Measurements from ENCODE around the gene EXOSC5.
A peak's percentile ranks its signal among the peaks of the same experiment; 100 is the strongest.

EXOSC5 gene

DNA sequence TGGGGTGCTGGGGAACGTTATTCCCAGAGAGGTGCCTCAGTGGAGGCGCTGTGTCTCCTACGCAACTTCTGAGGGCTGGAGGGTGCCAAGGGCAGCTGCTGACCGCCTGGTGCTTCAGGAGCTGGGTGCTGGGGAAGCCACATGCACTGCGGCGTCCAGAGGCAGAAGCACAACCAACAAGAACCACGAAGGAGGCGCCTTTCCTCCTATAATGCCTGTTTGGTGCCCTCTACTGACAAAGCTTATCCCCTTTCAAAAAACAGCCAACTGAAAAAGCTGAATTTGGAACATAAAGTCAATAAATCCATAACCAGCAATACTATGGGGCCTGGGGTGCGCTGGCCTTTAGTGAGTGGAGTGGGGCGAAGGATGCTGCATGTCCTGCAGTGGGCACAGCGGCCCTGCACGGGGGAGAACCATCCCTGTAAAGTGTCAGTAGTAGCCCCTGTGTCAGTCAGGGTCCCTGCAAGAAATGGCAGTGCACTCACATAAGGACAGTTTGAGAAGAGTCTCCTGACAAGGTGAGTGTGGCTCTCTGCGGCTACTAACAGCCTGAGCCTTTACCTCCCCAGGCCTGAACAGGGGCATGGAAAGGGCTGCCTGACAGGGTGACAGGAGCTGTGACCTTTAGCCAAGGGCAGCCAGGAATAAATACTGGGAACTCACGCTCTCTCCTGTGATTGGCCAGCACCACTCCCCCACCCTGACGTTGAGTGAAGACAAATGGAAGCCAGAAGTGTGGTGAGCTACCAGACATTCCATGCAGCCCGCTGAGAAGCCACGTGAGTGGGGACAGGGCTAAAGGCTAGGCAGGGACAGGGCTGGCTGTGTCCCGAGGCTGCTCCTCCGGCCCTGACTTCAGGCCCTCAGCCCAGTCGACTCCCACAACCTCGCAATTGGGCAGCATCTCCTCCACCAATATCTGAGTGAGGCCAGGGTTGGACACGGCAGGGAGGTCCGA lies 34.5 kb upstream of the EXOSC5 start:
- DNase-seq (ENCODE audit: low read depth), result peak; percentile 48
- TF ChIP-seq, protein P1, sequence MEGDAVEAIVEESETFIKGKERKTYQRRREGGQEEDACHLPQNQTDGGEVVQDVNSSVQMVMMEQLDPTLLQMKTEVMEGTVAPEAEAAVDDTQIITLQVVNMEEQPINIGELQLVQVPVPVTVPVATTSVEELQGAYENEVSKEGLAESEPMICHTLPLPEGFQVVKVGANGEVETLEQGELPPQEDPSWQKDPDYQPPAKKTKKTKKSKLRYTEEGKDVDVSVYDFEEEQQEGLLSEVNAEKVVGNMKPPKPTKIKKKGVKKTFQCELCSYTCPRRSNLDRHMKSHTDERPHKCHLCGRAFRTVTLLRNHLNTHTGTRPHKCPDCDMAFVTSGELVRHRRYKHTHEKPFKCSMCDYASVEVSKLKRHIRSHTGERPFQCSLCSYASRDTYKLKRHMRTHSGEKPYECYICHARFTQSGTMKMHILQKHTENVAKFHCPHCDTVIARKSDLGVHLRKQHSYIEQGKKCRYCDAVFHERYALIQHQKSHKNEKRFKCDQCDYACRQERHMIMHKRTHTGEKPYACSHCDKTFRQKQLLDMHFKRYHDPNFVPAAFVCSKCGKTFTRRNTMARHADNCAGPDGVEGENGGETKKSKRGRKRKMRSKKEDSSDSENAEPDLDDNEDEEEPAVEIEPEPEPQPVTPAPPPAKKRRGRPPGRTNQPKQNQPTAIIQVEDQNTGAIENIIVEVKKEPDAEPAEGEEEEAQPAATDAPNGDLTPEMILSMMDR (conservative IDR thresholded peaks at IDR 0.05; ENCODE audit: control insufficient read depth, insufficient read depth, low read depth, low read length), result peak; percentile 41
- no peak overlapping the region for H3K4me3 ChIP-seq (ENCODE audit: control insufficient read depth, low read depth, low read length)

GRCh38 chr19:41430922-41431321 lies 33.8 kb upstream of the EXOSC5 start:
- TF ChIP-seq, protein P1 (conservative IDR thresholded peaks at IDR 0.05; ENCODE audit: control insufficient read depth, insufficient read depth, low read depth, low read length), result no peak
- no peak overlapping the region for H3K4me3 ChIP-seq (ENCODE audit: control insufficient read depth, low read depth, low read length)
- DNase-seq (ENCODE audit: low read depth), result no peak

DNA sequence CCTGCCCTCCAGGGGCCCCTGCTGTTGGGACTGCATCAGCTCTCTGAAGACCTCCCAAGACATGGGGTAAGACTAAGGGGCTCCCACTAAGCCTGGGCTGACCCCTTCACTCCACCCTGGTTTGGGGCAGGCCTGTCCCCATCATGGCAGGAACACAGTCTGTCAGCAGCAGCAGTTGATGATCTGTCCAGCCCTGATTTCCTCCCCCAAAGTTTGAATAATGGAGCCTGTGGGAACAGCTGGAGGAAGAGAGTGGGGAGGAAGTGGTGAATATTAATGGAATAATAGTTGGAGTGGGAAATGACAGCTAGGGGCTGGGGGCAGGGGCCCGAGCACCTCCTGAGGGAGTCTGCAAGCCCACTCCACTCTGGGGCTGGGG lies 31.3 kb upstream of the EXOSC5 start:
- TF ChIP-seq, protein P1 (conservative IDR thresholded peaks at IDR 0.05; ENCODE audit: control insufficient read depth, insufficient read depth, low read depth, low read length), result no peak
- no peak for DNase-seq (ENCODE audit: low read depth)
- H3K4me3 ChIP-seq (ENCODE audit: control insufficient read depth, low read depth, low read length), result no peak overlapping the region

DNA sequence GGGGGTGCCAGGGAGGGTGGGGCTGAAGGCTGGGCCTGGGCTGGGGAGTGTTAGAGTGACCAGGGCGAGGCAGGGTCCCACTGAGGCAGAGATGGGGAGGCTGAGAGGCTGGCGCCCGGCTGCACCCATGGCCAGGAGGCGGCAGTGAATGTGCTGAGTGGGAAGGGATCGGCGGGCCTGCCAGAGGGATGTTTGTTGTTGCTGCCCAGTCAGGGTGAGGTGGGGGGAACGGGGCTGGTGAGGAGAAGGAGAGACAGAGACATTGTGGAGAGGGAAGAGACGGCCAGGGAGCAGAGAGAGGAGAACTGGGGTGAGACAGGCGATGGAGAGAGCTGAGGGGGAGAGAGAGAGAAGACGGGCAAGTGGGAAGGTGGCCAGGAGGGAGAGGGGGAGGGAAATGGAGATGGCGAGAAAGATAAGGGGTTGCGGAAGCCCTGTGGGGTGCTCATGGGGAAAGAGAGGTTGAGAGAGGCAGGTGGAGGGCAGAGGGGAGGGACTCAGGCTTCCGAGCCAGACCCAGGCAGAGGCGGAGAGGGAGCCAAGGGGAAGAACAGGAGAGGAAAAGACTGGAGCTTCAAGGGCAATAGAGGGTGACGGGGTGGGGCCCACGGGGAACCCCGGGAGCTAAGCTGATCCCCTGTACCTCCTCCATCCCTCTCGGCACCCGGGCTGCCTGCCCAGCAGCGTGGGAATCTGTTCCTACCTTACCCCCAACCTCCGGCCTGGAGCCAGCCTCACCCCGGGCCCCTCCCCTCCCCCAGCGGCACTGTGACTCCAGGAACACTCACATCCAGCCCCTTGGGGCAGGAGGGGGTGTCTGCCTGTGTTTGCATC lies 30.7 kb upstream of the EXOSC5 start:
- DNase-seq (ENCODE audit: low read depth), result no peak

DNA sequence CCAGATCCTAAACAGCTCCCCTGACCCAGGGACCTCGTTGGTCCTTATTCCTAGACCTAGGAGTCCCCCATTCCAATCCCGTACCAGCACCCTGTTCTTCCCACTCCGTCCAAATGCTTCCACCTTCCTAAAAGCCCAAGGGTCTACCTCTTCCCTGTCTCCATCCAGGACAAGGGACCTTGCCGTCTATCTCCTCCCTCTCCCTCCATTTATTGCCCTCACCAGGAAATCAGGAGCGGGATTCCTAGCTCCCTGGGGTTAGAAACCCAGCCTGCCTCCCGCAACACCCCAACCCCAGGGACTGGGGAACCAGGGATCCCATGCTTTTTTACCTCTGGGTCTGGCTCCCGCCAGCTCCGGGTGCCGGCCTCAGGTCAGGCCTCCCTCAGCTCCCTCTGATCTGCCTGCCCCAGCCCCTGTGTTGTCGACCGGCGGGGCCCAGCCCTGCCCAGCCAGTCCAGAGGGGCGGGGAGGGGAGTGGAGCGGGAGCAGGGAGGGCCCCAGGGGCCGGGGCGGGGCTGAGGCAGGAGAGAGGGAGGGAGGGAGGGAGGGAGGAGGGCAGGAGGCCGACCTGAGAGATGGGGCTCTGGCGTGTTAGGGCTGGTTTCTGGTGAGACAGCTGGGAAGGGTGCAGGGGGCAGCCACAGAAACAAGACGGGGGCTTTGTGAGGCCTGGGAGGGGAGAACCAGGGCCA lies 29.9 kb upstream of the EXOSC5 start, which contains the start of gene B3GNT8:
Gene B3GNT8 (minus strand): TSS at position 423 of the 695 bp plus-strand sequence. CDS start 596 bp downstream, outside the sequence.
- H3K4me3 ChIP-seq (ENCODE audit: control insufficient read depth, low read depth, low read length), result peak within 1 kb of the TSS; percentile 41
- TF ChIP-seq, protein P1 (conservative IDR thresholded peaks at IDR 0.05; ENCODE audit: control insufficient read depth, insufficient read depth, low read depth, low read length), result no peak
- peak; percentile 51 for DNase-seq (ENCODE audit: low read depth)

More for the DNA sequence above, 30.7 kb upstream of the EXOSC5 start:
- peak overlapping the region; percentile 29 for H3K4me3 ChIP-seq (ENCODE audit: control insufficient read depth, low read depth, low read length)
- TF ChIP-seq, protein P1 (conservative IDR thresholded peaks at IDR 0.05; ENCODE audit: control insufficient read depth, insufficient read depth, low read depth, low read length), result no peak
